T1000 (cell line): ENCODE data around the gene DTX4.
"Not testable (repeated sequence)": the region's sequence is repeated elsewhere in the genome, so short reads cannot be mapped to it uniquely, and the experiment has no call there.

ENCODE experiments used
- DNase-seq: peaks from one replicate; lab custom pipeline; 2025; ENCODE audit warnings: mixed read lengths; lab: John Stamatoyannopoulos, UW

The DTX4 gene

GRCh38 chr11:59171508-59172322 lies at the start of gene DTX4:
Gene DTX4 (plus strand): TSS chr11:59172132. CDS start chr11:59172596, 464 bp downstream.
- DNase-seq, result peak; percentile 80

- DNase-seq, result peak; percentile 70
Measured at GRCh38 chr11:59135648-59136461, 36.1 kb upstream of the DTX4 start.

DNA sequence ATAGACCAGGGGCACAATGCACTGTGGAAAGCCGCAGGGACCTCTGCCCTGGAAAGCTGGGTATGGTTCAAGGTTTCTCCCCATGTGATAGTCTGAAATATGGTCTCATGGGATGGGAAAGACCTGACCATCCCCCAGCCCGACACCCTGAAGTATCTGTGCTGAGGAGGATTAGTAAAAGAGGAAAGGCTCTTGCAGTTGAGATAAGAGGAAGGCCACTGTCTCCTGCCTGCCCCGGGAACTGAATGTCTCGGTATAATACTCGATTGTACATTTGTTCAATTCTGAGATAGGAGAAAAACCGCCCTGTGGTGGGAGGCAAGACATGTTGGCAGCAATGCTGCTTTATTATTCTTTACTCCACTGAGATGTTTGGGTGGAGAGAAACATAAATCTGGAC lies 35.4 kb upstream of the DTX4 start:
- DNase-seq, result not testable (repeated sequence)

DNA sequence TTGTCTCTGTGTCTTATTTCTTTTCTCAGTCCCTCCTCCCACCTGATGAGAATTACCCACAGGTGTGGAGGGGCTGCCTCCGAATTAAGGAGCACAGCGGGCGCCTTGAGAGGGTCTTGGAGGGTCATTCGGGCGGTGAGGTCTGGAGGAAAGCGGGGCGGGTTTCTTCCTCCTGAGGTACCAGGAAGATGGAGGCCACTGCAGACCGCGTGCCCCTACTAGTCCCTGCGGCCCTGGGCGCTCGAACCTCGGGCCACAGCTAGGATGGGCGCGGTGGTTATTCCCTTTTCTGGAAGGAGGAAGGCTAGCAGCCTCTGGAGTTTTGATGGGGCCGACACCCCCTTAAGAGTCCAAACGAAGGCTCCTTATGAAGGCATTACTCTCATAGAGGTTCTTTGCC lies 34.7 kb upstream of the DTX4 start:
- no peak for DNase-seq

GRCh38 chr11:59138643-59139042 lies 33.3 kb upstream of the DTX4 start:
- DNase-seq, result no peak

GRCh38 chr11:59141191-59141590 lies 30.7 kb upstream of the DTX4 start:
- DNase-seq, result no peak

- DNase-seq, result no peak
Measured at GRCh38 chr11:59141673-59142460, 30.1 kb upstream of the DTX4 start.

- peak; percentile 70 for DNase-seq
Measured at GRCh38 chr11:59142530-59143507, 29.1 kb upstream of the DTX4 start, which contains the start of gene FAM111A. Gene FAM111A (plus strand): TSS chr11:59142856. CDS start chr11:59148873, 6,017 bp downstream.

DNA sequence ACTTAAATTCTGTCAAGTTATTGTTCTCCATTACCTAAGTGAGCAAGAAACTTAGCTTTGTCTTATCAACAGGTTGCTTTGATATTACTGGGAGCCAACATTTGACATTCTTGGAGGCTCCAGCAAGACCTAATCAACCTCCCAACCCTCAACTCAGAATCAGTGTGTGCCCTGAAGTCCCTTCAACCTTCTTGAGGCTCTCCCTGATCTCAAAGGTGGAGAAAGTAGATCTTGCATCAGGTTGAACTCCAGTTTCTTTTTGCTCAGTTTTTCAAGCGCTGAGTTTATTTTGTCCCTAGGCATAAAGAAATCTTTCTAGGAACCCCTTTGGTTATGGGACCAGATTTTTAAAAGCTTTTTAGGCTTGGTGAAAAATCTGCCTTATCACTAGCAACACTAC lies 27.8 kb upstream of the DTX4 start:
- no peak for DNase-seq

- no peak for DNase-seq
Measured at GRCh38 chr11:59144579-59145345, 27.2 kb upstream of the DTX4 start.

- no peak for DNase-seq
Measured at GRCh38 chr11:59145534-59145933, 26.4 kb upstream of the DTX4 start.

DNA sequence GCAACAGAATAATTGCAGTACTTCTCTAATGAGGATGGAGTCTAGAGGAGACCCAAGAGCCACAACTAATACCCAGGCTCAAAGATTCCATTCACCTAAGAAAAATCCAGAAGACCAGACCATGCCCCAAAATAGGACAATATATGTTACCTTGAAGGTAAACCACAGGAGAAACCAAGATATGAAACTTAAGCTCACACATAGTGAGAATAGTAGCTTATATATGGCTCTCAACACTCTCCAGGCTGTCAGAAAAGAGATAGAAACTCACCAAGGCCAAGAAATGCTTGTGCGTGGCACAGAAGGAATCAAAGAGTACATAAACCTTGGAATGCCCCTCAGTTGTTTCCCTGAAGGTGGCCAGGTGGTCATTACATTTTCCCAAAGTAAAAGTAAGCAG lies 20.2 kb upstream of the DTX4 start:
- no peak for DNase-seq

DNA sequence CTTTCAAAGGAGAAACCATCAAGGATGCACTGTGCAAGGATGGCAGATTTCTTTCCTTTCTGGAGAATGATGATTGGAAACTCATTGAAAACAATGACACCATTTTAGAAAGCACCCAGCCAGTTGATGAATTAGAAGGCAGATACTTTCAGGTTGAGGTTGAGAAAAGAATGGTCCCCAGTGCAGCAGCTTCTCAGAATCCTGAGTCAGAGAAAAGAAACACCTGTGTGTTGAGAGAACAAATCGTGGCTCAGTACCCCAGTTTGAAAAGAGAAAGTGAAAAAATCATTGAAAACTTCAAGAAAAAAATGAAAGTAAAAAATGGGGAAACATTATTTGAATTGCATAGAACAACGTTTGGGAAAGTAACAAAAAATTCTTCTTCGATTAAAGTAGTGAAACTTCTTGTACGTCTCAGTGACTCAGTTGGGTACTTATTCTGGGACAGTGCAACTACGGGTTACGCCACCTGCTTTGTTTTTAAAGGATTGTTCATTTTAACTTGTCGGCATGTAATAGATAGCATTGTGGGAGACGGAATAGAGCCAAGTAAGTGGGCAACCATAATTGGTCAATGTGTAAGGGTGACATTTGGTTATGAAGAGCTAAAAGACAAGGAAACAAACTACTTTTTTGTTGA lies 19.5 kb upstream of the DTX4 start:
- DNase-seq, result no peak

GRCh38 chr11:59154610-59155009 lies 17.3 kb upstream of the DTX4 start:
- DNase-seq, result no peak

DNA sequence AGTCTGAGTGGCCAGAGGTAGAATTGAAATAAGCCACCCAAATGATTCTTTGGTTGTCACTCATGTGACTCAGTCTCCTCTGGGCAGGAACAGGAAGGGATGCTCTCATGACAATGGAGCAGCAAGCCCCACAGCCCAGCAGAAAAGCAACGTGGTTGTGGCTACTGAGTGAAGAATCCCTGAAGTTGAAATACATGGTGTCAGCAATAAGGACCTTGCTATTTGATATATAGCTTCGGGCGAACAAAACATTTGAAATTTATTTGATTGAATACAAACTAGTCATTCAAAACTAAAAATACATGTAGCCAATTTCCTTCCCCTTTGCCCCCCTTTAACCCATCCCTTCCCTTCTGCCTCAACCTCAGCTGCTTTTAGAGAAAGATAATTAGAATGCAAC lies 14.5 kb upstream of the DTX4 start:
- DNase-seq, result no peak

DNA sequence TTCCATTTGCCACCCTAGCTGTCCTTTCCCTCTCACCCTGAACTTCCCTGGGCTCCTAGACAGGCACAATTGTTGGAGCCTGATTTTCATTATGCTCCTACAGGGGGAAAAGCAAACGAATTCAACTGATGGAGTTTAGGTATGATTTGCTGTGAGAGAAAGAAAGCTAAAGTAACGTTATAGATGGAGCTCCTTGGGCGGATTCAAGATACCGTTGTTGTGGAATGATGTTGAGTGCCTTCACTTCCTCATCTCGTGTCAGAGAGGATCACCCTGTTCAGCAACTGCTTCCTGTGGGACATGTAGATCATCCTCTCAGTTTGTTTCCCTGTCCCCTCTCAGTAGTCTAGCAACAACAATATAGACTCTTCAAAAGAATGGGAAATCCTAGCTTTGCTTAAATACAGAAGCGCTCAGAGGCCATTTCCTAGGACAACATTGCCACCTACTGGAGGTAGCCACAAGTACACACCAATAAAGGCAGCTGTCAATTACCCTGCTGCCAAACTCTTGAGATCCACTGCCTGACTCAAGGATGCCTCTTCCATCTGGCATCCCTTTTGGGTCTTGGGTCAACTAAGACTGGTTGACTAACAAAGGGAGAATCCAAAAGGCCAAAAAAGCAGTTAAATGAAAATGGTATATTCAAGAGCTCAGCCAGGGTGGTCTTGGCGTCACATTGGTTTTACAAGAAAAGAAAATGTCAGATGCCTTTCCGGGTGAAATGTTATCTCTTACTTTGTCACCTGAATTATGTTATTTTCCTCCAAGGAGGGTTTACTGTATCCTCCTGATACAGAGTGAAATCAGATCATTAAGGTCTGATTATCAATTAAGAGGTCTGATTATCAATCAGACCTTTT lies 13.5 kb upstream of the DTX4 start:
- no peak for DNase-seq

DNA sequence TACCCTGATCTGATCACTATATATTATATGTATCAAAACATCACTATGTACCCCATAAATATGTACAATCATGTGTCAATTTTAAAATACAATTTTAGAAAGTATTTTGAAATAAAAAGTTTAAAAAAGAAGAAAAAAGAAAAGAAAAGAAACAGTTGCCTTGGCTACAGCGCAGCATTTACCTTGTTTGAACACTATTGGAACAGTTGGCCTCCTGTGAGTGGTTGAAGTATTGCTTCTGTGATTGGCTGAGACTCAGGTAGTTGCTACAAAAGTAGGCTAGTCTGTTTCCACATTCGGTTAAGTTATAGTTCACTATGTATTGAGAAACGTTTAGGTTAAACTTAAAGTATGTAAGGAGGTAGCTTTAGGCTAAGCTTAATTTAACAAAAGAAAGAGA lies 7.9 kb upstream of the DTX4 start:
- DNase-seq, result no peak

- DNase-seq, result no peak
Measured at GRCh38 chr11:59172345-59173079, 580 bp downstream of the DTX4 start.
